ENCODE results near the gene BFAR.
A peak's percentile ranks its signal among the peaks of the same experiment; 100 is the strongest.
"Not testable (repeated sequence)": the region's sequence is repeated elsewhere in the genome, so short reads cannot be mapped to it uniquely, and the experiment has no call there.

Gene BFAR

GRCh38 chr16:14632693-14633569 is at the start of gene BFAR:
TSS of gene BFAR (plus strand) at chr16:14632951. CDS start at chr16:14644347, 11,396 bp downstream.
- DNase-seq: peak; percentile 99

- no peak for DNase-seq
Observed at GRCh38 chr16:14585287-14585686, 47.5 kb upstream of the BFAR start.

GRCh38 chr16:14586637-14587305 is 46.0 kb upstream of the BFAR start:
- no peak for DNase-seq

GRCh38 chr16:14600164-14600563 is 32.6 kb upstream of the BFAR start:
- DNase-seq: no peak

GRCh38 chr16:14602443-14602963 is 30.2 kb upstream of the BFAR start:
- no peak for DNase-seq

GRCh38 chr16:14606102-14606501 is 26.6 kb upstream of the BFAR start:
- no peak for DNase-seq

GRCh38 chr16:14608111-14608566 is 24.6 kb upstream of the BFAR start:
- no peak for DNase-seq

GRCh38 chr16:14608604-14609003 is 24.1 kb upstream of the BFAR start:
- DNase-seq: no peak

GRCh38 chr16:14609716-14610115 is 23.0 kb upstream of the BFAR start:
- DNase-seq: no peak

GRCh38 chr16:14611660-14612059 is 21.1 kb upstream of the BFAR start:
- no peak for DNase-seq

GRCh38 chr16:14613991-14614390 is 18.8 kb upstream of the BFAR start:
- DNase-seq: no peak

- no peak for DNase-seq
Observed at GRCh38 chr16:14616280-14616679, 16.5 kb upstream of the BFAR start.

- DNase-seq: no peak
Observed at GRCh38 chr16:14618566-14618965, 14.2 kb upstream of the BFAR start.

GRCh38 chr16:14627078-14627477 is 5.7 kb upstream of the BFAR start:
- no peak for DNase-seq

GRCh38 chr16:14628806-14629611 is 3.7 kb upstream of the BFAR start:
- DNase-seq: no peak

GRCh38 chr16:14629612-14629918 is 3.2 kb upstream of the BFAR start:
- DNase-seq: no peak

GRCh38 chr16:14629919-14630619 is 2.7 kb upstream of the BFAR start, which contains the start of gene PARN:
TSS of gene PARN (minus strand) at chr16:14630260. CDS start at chr16:14630125, 135 bp downstream.
- peak; percentile 96 to 98 for DNase-seq

- not testable (repeated sequence) for DNase-seq
Observed at GRCh38 chr16:14630620-14631330, 2.0 kb upstream of the BFAR start.

GRCh38 chr16:14634389-14634725 is 1.6 kb downstream of the BFAR start:
- DNase-seq: no peak

- no peak for DNase-seq
Observed at GRCh38 chr16:14635395-14636165, 2.8 kb downstream of the BFAR start.

Data from activated T-cell treated with anti-CD3 and anti-CD28 coated beads, Interleukin-2, amount 50 U/mL, for 48 hours (primary cell).